Thoracic aorta (tissue), 2 donors: Measurements from ENCODE around the gene METTL4. TPM values are rescaled to one million over a fixed set of nuclear protein-coding genes. Genes with fewer than 3 reads are reported as not detected.
"Not testable (repeated sequence)": the region's sequence is repeated elsewhere in the genome, so short reads cannot be mapped to it uniquely, and the experiment has no call there.

ENCODE experiments used
- ATAC-seq: fragments of 150-250 bp; one replicate; pipeline ENCODE4 v1.8.0; 2017; ENCODE audit warnings: low read depth; ENCODE audit not compliant: insufficient number of reproducible peaks, low FRiP score
- DNase-seq: peaks from one replicate; pipeline ENCODE4 v3.0.0-alpha.2; 2020; ENCODE audit warnings: low spot score
- H3K27ac ChIP-seq, 2 donors: fragments of 200-600 bp; sonication (generic); 1 replicate in 1 of 2; 2 replicates in 1 of 2; pipeline ENCODE4 v1.5.1; 2016; ENCODE audit warnings: mild to moderate bottlenecking in 2 of 2, moderate library complexity in 2 of 2
- H3K27me3 ChIP-seq: fragments of 200-600 bp; sonication (generic); replicated peaks from 2 replicates; pipeline ENCODE4 v1.6.0; 2016; ENCODE audit warnings: mild to moderate bottlenecking; ENCODE audit not compliant: insufficient read depth
- H3K36me3 ChIP-seq: fragments of 200-600 bp; sonication (generic); one replicate; pipeline ENCODE4 v1.5.1; 2016
- H3K4me1 ChIP-seq, 2 donors: fragments of 200-600 bp; sonication (generic); 1 replicate in 1 of 2; 2 replicates in 1 of 2; pipeline versions ENCODE4 v1.5.1 to v1.6.0; 2016; ENCODE audit warnings: low read depth in 2 of 2, mild to moderate bottlenecking in 1 of 2; ENCODE audit not compliant: control insufficient read depth in 1 of 2
- H3K4me3 ChIP-seq: fragments of 200-600 bp; sonication (generic); 2 replicates; pipeline ENCODE4 v1.5.1; 2016; ENCODE audit warnings: mild to moderate bottlenecking
- H3K9me3 ChIP-seq: fragments of 200-600 bp; sonication (generic); 2 replicates; pipeline ENCODE4 v1.5.1; 2016
- total RNA-seq, 2 donors: library from RNA; depleted of rRNA; stranded (reverse); fragments of >200 nt; gene quantifications; one replicate each; pipeline versions ENCODE4 v1.1.0 to v1.2.3, GENCODE V29; 2016
- TF ChIP-seq, protein P1 (sequence below): fragments of 200-600 bp; sonication (generic); IDR thresholded peaks from one replicate; pipeline ENCODE4 v1.5.1; 2019; ENCODE audit warnings: antibody characterized with exemption

The METTL4 gene
- total RNA-seq, 2 donors from 2014 or later = 8.3 to 12.2 TPM

DNA sequence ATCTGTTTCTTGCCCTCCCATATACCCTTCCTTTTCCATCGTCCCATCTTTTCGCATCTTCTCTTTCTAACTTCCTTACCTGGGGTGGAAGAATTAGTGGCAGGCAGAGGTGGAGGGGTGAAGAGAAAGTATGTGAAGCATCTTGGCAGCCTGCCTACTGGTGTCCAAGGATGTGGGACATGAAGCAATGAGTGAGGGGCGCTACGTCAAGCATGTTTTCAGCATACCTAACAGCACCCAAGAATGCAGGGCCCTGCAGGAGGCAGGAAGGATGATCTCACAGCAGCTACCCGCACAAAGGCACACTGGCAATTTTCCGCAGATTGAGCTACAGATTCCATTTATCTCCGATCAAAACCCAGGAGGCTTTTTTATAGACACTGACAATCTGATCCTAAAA lies 42.2 kb downstream of the METTL4 start:
- no peaks in the 10 kb centered on the region for H3K36me3 ChIP-seq
- no peak overlapping the region for H3K4me3 ChIP-seq
- H3K27ac ChIP-seq = no peak overlapping the region
- no peaks in the 10 kb centered on the region for H3K4me1 ChIP-seq
- no peaks in the 10 kb centered on the region for H3K9me3 ChIP-seq
- no peak for ATAC-seq
- no peak for DNase-seq
- H3K27me3 ChIP-seq = no peaks in the 10 kb centered on the region
- TF ChIP-seq, protein P1, sequence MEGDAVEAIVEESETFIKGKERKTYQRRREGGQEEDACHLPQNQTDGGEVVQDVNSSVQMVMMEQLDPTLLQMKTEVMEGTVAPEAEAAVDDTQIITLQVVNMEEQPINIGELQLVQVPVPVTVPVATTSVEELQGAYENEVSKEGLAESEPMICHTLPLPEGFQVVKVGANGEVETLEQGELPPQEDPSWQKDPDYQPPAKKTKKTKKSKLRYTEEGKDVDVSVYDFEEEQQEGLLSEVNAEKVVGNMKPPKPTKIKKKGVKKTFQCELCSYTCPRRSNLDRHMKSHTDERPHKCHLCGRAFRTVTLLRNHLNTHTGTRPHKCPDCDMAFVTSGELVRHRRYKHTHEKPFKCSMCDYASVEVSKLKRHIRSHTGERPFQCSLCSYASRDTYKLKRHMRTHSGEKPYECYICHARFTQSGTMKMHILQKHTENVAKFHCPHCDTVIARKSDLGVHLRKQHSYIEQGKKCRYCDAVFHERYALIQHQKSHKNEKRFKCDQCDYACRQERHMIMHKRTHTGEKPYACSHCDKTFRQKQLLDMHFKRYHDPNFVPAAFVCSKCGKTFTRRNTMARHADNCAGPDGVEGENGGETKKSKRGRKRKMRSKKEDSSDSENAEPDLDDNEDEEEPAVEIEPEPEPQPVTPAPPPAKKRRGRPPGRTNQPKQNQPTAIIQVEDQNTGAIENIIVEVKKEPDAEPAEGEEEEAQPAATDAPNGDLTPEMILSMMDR = no peak

DNA sequence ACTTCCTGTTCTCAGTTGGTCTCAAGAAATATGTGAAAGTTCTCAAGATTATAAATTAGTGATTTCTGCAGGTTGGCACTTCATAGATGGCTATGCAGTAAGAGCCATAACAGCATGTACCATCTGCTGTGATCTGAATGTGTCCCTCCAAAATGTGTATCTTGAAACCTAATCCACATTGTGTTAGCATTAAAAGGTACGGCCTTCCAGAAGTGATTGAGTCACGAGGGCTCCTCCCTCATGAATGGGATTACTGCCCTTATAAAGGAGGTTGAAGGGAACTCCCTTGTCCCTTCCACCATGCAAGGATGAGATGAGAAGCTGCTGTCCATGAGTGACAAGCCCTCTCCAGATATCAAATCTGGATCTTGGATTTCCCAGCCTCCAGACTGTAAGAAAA lies 45.0 kb downstream of the METTL4 start:
- Histone ChIP-seq H3K36me3 (no peaks in the 10 kb centered on the region), H3K4me3 (no peak overlapping the region), H3K27ac (no peak overlapping the region), H3K9me3 (no peaks in the 10 kb centered on the region), H3K27me3 (no peaks in the 10 kb centered on the region), H3K4me1 (no peaks in the 10 kb centered on the region)
- TF ChIP-seq, protein P1 = no peak
- ATAC-seq (no peak), DNase-seq (no peak)

DNA sequence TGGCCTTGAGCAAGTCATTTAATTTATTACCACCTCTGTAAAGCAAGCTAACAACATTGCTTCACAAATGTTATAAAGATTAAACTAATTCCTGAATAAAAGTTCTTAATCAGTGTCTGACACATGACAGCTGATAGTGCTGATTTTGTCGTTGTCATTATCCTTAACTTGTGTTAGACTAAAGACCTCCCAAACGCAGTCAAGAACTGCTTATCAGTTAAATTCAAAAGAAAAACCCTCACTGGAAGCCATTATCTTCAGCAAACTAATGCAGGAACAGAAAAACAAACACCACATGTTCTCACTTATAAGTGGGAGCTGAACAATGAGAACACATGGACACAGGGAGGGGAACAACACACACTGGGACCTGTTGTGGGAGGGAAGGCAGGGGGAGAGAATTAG lies 46.5 kb downstream of the METTL4 start:
- ATAC-seq, DNase-seq, H3K27ac ChIP-seq, H3K4me3 ChIP-seq, H3K27me3 ChIP-seq, H3K9me3 ChIP-seq, H3K36me3 ChIP-seq, H3K4me1 ChIP-seq: not testable (repeated sequence)

DNA sequence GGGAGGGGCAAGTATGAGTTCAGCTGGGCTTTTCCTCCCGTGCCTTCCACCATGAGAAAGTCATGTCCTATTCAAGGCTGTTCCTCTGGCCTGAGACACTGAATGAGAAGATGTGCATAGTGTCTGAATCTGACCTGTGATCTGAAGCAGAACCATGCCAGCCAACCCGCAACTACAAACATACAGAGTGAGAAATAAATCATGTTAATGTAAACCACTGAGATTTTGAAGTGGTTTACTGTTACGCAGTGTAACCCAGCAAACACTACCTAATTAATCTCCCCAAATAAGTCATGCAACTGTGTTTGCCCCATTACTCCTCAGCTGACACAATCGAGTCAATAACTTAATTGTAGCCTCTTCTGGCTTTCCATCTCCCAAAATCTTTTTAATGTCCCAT lies 49.2 kb downstream of the METTL4 start:
- no peak for ATAC-seq
- TF ChIP-seq, protein P1 = no peak
- H3K36me3 ChIP-seq = no peaks in the 10 kb centered on the region
- DNase-seq = no peak
- no peaks in the 10 kb centered on the region for H3K27me3 ChIP-seq
- H3K9me3 ChIP-seq = no peaks in the 10 kb centered on the region
- no peaks in the 10 kb centered on the region for H3K4me1 ChIP-seq
- H3K27ac ChIP-seq = no peak overlapping the region
- no peak overlapping the region for H3K4me3 ChIP-seq

DNA sequence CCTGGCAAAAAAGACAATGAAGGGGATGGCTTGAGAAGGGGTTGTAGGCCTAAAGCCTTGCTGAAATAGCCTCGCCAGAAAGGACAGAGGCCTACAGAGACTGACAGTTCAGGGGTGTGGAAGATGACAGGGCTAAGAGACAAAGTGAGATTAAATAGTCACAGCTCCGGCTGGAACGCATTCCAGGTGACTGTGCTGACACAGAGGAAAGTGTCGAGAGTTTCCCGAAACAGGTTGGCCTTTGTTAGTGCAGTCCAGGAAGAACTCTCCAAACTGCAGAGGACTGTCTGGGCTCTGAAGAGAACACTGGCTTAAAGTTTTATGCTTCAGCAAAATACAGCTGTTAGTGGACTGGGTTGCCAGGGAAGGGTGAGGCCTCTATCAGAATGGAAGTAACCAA lies 52.8 kb downstream of the METTL4 start:
- ATAC-seq = no peak
- Histone ChIP-seq H3K4me1 (peaks cover 6 to 17% of the 10 kb centered on the region in 2 donors), H3K27ac (no peak overlapping the region), H3K27me3 (no peaks in the 10 kb centered on the region), H3K9me3 (no peaks in the 10 kb centered on the region), H3K36me3 (no peaks in the 10 kb centered on the region), H3K4me3 (no peak overlapping the region)
- TF ChIP-seq, protein P1 = no peak
- DNase-seq = no peak

DNA sequence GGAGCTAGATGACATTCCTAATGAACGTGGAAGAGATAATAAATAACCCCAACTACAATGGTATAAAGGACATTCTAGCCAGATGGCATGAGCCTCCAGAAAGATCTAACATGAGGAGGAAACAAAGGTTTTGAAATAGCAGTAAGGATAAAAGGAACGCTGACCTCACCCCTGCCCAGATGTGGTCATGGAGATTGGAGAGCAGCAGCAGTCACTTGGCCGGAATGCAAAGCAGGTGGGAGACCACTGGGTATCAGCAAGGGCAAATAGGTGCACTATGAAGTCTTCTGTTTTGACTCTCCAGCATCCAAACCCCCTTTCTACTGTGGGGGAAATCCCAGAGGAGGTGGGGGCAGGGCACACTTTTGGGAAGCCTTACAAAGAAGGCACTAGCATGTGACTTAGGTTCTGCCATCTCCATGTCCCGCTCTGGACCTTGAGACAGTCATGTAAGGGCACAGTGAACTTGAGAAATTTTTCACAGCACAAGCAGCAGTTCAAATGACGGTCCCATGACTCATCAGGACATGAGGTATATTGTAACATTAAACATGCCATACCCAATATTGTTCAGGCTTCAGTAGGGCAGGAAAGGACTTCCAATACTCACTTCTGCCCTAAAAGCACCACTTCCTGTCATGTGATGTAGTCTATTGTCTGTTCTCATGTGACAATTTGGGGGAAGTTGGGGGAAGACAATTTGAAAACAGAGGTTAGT lies 55.2 kb downstream of the METTL4 start:
- Histone ChIP-seq H3K4me1 (peaks cover 6 to 17% of the 10 kb centered on the region in 2 donors), H3K4me3 (no peak overlapping the region), H3K27ac (no peak overlapping the region), H3K9me3 (no peaks in the 10 kb centered on the region), H3K27me3 (no peaks in the 10 kb centered on the region), H3K36me3 (no peaks in the 10 kb centered on the region)
- peak; percentile 5 for DNase-seq
- no peak for ATAC-seq
- TF ChIP-seq, protein P1 = no peak
